22Rv1 (cell line): ENCODE data around the gene AP1M1.

Experiments used
- CTCF ChIP-seq: fragments of 450-650 bp; IDR thresholded peaks from 2 replicates; pipeline ENCODE4 v1.5.1; 2017; ENCODE audit warnings: mild to moderate bottlenecking
- ZFX ChIP-seq: fragments of 450-650 bp; IDR thresholded peaks from 2 replicates; pipeline ENCODE4 v1.6.1; 2017; ENCODE audit warnings: antibody characterized with exemption, borderline replicate concordance

- TF ChIP-seq CTCF (no peak), ZFX (no peak)
These were observed 46.4 kb downstream of the AP1M1 start for GRCh38 chr19:16244091-16244490.
